ENCODE measurements around the gene MRPS2.
"Not testable (repeated sequence)": the region's sequence is repeated elsewhere in the genome, so short reads cannot be mapped to it uniquely, and the experiment has no call there.

GRCh38 chr9:135534192-135534711, 33.8 kb downstream of the MRPS2 start:
- not testable (repeated sequence) for TF ChIP-seq PRDM10 (IDR thresholded peaks at IDR 0.05; ENCODE audit: partially characterized antibody); CREB1 (IDR thresholded peaks at IDR 0.05); CREB1 (CRISPR knock-in tag; IDR thresholded peaks at IDR 0.05); CTCF (IDR thresholded peaks at IDR 0.05 in 2 of 3, conservative IDR thresholded peaks at IDR 0.05 in 1 of 3; ENCODE audit: insufficient read depth in 2 of 3, low read depth in 1 of 3, low read length in 3 of 3); ARNT (IDR thresholded peaks at IDR 0.05); RBM39 (optimal IDR thresholded peaks at IDR 0.05; ENCODE audit: low read depth, low read length); ZBTB1 (CRISPR knock-in tag; IDR thresholded peaks at IDR 0.05; ENCODE audit: borderline replicate concordance, low read depth); TRIM25 (IDR thresholded peaks at IDR 0.05; ENCODE audit: borderline replicate concordance); RCOR1 (IDR thresholded peaks at IDR 0.05; ENCODE audit: borderline replicate concordance in 1 of 2, low read depth in 2 of 2, low read length in 2 of 2); POLR2AphosphoS2 (IDR thresholded peaks at IDR 0.05; ENCODE audit: low read length)
